GM21390 (cell line): ENCODE results near the gene KIF18A.
"Not testable (repeated sequence)": the region's sequence is repeated elsewhere in the genome, so short reads cannot be mapped to it uniquely, and the experiment has no call there.

Experiments used
- ATAC-seq: cut with Tn5 transposase; IDR thresholded peaks from one replicate; pipeline ENCODE4 v1.9.1; 2021; ENCODE audit not compliant: unreplicated experiment

KIF18A gene

GRCh38 chr11:28107191-28107749 is 686 bp downstream of the KIF18A start:
- ATAC-seq: peak; percentile 1

GRCh38 chr11:28106353-28107043 is 1.5 kb downstream of the KIF18A start:
- ATAC-seq: no peak

GRCh38 chr11:28105869-28106268 is 2.1 kb downstream of the KIF18A start:
- ATAC-seq: no peak

GRCh38 chr11:28104984-28105383 is 3.0 kb downstream of the KIF18A start:
- ATAC-seq: no peak

- no peak for ATAC-seq
These were observed 3.5 kb downstream of the KIF18A start for GRCh38 chr11:28104425-28104824.

GRCh38 chr11:28102300-28102699 is 5.7 kb downstream of the KIF18A start:
- not testable (repeated sequence) for ATAC-seq

GRCh38 chr11:28100665-28101064 is 7.3 kb downstream of the KIF18A start:
- no peak for ATAC-seq

GRCh38 chr11:28099715-28100114 is 8.2 kb downstream of the KIF18A start:
- ATAC-seq: no peak

- no peak for ATAC-seq
These were observed 9.7 kb downstream of the KIF18A start for GRCh38 chr11:28098257-28098656.

- no peak for ATAC-seq
These were observed 15.2 kb downstream of the KIF18A start for GRCh38 chr11:28092786-28093185.

GRCh38 chr11:28090052-28090749 is 17.8 kb downstream of the KIF18A start:
- ATAC-seq: no peak

GRCh38 chr11:28089378-28089777 is 18.6 kb downstream of the KIF18A start:
- ATAC-seq: no peak

GRCh38 chr11:28087693-28088092 is 20.3 kb downstream of the KIF18A start:
- ATAC-seq: not testable (repeated sequence)

GRCh38 chr11:28087192-28087591 is 20.8 kb downstream of the KIF18A start:
- not testable (repeated sequence) for ATAC-seq

GRCh38 chr11:28086569-28086968 is 21.4 kb downstream of the KIF18A start:
- no peak for ATAC-seq

GRCh38 chr11:28083118-28083517 is 24.8 kb downstream of the KIF18A start:
- no peak for ATAC-seq

- ATAC-seq: no peak
These were observed 30.4 kb downstream of the KIF18A start for GRCh38 chr11:28077521-28077920.

- ATAC-seq: no peak
These were observed 35.6 kb downstream of the KIF18A start for GRCh38 chr11:28072321-28072720.

GRCh38 chr11:28071305-28071704 is 36.7 kb downstream of the KIF18A start:
- ATAC-seq: no peak

- no peak for ATAC-seq
These were observed 49.6 kb downstream of the KIF18A start for GRCh38 chr11:28058333-28058732.

- no peak for ATAC-seq
These were observed 53.1 kb downstream of the KIF18A start for GRCh38 chr11:28054821-28055220.
